ENCODE data around the gene OR2T10.
"Not testable (repeated sequence)": the region's sequence is repeated elsewhere in the genome, so short reads cannot be mapped to it uniquely, and the experiment has no call there.

The OR2T10 gene

GRCh38 chr1:248590055-248590454, 7.4 kb downstream of the OR2T10 start:
- TF ChIP-seq, protein P1, sequence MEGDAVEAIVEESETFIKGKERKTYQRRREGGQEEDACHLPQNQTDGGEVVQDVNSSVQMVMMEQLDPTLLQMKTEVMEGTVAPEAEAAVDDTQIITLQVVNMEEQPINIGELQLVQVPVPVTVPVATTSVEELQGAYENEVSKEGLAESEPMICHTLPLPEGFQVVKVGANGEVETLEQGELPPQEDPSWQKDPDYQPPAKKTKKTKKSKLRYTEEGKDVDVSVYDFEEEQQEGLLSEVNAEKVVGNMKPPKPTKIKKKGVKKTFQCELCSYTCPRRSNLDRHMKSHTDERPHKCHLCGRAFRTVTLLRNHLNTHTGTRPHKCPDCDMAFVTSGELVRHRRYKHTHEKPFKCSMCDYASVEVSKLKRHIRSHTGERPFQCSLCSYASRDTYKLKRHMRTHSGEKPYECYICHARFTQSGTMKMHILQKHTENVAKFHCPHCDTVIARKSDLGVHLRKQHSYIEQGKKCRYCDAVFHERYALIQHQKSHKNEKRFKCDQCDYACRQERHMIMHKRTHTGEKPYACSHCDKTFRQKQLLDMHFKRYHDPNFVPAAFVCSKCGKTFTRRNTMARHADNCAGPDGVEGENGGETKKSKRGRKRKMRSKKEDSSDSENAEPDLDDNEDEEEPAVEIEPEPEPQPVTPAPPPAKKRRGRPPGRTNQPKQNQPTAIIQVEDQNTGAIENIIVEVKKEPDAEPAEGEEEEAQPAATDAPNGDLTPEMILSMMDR (IDR thresholded peaks at IDR 0.05; ENCODE audit: borderline replicate concordance, insufficient read depth, low read depth, low read length), result no peak
- H3K4me3 ChIP-seq (ENCODE audit: low read depth, low read length), result no peak overlapping the region

GRCh38 chr1:248589334-248589733, 8.2 kb downstream of the OR2T10 start:
- H3K4me3 ChIP-seq (ENCODE audit: low read depth, low read length), result no peak overlapping the region
- TF ChIP-seq, protein P1 (IDR thresholded peaks at IDR 0.05; ENCODE audit: borderline replicate concordance, insufficient read depth, low read depth, low read length), result no peak

DNA sequence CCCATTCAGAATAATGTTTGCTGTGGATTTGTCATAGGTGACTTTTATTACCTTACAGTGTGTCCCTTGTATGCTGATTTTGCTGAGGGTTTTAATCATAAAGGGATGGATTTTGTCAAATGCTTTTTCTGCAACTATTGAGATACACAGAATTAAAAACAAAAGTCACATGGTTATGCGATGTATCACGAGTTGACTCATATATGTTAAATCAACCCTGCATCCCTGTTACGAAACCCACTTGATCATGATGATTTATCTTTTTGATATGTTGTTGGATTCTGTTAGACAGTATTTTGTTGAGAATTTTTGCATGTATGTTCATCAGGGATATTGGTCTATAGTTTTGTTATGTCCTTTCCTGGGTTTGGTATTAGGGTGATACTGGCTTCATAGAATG, 12.2 kb downstream of the OR2T10 start:
- TF ChIP-seq, protein P1 (IDR thresholded peaks at IDR 0.05; ENCODE audit: borderline replicate concordance, insufficient read depth, low read depth, low read length), result no peak
- H3K4me3 ChIP-seq (ENCODE audit: low read depth, low read length), result no peak overlapping the region

GRCh38 chr1:248576260-248576980, 21.1 kb downstream of the OR2T10 start:
- TF ChIP-seq, protein P1 (IDR thresholded peaks at IDR 0.05; ENCODE audit: borderline replicate concordance, insufficient read depth, low read depth, low read length), result no peak
- H3K4me3 ChIP-seq (ENCODE audit: low read depth, low read length), result no peak overlapping the region

DNA sequence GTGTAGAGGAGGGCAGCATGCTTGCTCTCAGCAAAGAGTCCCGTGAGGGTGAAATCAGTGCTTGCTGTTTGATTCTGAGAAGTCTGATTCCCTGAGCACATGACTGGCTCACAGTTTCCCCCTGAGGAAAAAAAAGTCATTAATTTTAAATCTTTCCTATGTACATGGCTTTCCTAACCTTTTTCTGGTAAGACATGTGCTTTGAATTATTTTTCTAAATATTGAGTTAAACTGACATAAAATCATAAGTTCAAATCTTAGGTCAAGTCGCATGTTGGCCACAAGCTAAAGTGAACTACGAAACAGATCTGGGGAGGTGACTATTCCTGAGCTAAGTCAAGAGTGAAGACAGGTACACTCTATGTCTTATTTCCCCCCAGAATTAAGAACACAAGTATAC, 22.8 kb downstream of the OR2T10 start, which contains the start of gene OR2T34:
TSS of gene OR2T34 (minus strand) at position 101 of the 400 bp plus-strand sequence. CDS start at position 101, 0 bp downstream.
- not testable (repeated sequence) for H3K4me3 ChIP-seq (ENCODE audit: low read depth, low read length)

DNA sequence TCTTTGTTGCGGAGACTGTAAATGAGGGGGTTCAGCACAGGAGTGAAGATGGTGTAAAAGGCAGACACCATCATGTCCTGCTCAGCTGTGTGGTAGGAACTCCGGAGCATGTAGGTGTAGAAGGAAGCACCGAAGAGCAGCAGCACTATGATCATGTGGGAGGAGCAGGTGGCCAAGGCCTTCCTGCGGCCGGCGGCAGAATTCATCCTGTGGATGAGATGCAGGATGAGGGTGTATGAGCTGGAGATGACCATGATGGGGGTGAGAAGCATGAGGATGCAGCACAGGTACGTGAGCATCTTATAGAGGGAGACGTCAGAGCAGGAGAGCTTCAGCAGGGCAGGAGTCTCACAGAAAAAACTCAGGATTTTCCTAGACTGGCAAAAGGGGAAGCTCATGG, 23.6 kb downstream of the OR2T10 start:
- H3K4me3 ChIP-seq (ENCODE audit: low read depth, low read length), result not testable (repeated sequence)

DNA sequence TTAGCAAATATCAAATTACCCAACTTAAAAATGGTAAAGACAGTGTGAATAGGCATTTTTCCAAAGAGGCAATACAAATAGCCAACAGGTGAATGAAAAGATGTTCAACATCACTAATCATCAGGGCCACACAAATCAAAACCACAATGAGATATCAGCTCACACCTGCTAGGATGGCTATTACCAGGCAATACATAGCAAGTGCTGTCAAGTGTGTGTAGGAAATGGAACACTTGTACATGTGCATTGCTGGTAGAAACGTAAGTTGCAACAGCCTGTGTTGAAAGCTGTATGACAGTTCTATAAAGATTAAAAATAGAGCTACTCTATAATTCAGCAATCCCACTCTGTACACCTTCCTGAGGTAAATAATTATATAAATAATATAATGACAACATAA, 25.5 kb downstream of the OR2T10 start:
- not testable (repeated sequence) for H3K4me3 ChIP-seq (ENCODE audit: low read depth, low read length)

- not testable (repeated sequence) for H3K4me3 ChIP-seq (ENCODE audit: low read depth, low read length)
Observed at GRCh38 chr1:248570811-248571210, 26.7 kb downstream of the OR2T10 start.

GRCh38 chr1:248569049-248569448, 28.5 kb downstream of the OR2T10 start:
- H3K4me3 ChIP-seq (ENCODE audit: low read depth, low read length), result not testable (repeated sequence)

DNA sequence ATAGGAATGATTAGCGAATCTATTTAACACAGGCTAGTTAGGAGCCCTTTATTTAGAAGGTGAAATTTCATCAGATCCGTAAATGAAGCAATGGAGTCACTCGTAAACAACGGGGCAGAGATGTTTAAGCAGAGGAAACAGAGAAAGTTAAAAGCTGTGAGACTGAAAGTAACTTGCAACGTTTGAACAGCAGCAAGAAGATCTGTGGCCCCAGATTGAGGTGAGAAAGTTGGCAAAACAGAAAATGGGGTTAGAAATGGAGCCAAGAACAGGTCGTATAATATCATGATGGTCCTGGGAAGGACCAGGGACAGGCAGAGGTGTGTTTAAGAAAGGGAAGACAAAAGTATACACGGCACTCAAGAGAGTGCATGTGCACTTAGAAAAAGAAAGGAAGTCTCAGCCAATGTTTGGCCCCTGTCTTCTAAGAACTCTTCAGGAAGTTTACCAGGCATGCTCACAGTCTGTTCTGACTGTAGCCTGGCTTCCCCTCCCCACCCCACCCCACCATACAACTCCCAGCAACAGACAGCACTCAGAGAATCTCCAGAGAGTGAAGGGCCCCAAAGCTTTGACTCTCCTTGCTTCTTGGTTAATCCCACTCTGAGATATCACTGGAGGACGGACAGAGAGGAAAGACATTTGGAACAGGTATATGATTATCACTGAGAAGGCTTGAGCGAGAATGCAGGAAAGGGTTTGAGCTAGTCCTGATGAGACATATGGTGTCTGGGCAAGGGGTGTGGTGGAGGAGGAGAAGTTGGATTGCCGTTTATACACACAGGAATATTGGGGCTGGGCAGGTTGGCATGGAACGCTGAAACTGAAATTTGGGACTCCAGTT, 31.7 kb downstream of the OR2T10 start:
- not testable (repeated sequence) for H3K4me3 ChIP-seq (ENCODE audit: low read depth, low read length)

DNA sequence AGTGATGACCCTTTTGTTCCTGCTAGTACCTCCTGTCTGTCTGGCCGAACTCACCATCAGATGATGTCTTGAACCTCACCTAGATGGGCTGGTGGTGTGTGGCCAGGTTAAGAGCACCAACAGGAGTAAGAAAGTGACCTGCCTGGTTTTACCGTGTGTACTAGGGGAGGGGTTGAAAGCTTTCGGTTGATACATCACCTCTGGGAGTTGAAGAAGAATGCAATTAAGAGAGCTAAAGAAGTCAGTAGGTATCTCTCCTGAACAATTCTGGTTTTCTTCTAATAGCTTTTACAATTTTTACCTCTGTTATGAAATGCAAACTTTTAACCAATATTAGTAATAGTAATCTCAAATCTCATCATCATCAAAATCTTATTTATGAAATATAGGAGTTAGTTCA, 34.8 kb downstream of the OR2T10 start, which contains the start of gene OR2T29:
TSS of gene OR2T29 (minus strand) at position 101 of the 400 bp plus-strand sequence. CDS start 3,281 bp downstream, outside the sequence.
- H3K4me3 ChIP-seq (ENCODE audit: low read depth, low read length), result not testable (repeated sequence)

GRCh38 chr1:248551027-248551426, 46.5 kb downstream of the OR2T10 start:
- H3K4me3 ChIP-seq (ENCODE audit: low read depth, low read length), result not testable (repeated sequence)

DNA sequence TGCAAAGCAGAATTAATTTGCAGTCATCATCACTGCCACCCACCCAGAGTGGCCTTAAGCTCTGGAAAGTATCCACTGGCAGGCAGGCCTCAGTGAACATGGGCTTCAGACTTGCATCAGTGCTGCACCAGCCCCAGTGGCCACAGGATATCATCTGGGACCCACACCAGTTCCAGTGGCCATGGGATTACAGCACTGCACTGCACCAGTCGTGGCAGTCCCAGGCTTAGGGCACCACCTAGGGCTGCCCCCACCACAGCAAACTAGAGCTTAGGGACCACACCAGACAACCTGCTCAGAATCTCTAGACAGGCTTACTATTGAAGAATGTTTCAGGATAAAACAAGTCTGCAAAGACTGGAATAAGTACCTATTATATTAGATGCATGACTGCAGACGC, 50.1 kb downstream of the OR2T10 start:
- not testable (repeated sequence) for H3K4me3 ChIP-seq (ENCODE audit: low read depth, low read length)
